HEK293 (cell line): Measurements from ENCODE around the gene CCN2.

Source experiments
- CTCF ChIA-PET: fragments of 350-600 bp; formaldehyde crosslinking; extraction: SDS; loops from one replicate; lab custom pipeline; 2021; ENCODE audit warnings: antibody characterized with exemption; lab: Yijun Ruan, JAX
- POLR2A ChIA-PET: fragments of 300-600 bp; formaldehyde crosslinking; extraction: SDS; loops from one replicate; lab custom pipeline; 2020; ENCODE audit warnings: antibody characterized with exemption, inconsistent platforms; lab: Yijun Ruan, JAX
- H3K27ac ChIP-seq: fragments of 200-500 bp; sonication (Bioruptor generic); 2 replicates; pipeline ENCODE4 v1.5.1; 2014; ENCODE audit warnings: low read depth, low read length, control low read depth, inconsistent platforms; ENCODE audit errors: extremely low read depth
- H3K36me3 ChIP-seq, 2 experiments: fragments of 200-500 bp in 1 of 2; sonication (Bioruptor generic) in 1 of 2; 1 replicate in 1 of 2; 2 replicates in 1 of 2; pipeline ENCODE4 v1.5.1; 2014 to 2017; ENCODE audit warnings: inconsistent platforms in 2 of 2, low read length in 2 of 2; ENCODE audit not compliant: control insufficient read depth in 2 of 2, insufficient read depth in 1 of 2
- H3K4me1 ChIP-seq: fragments of 200-500 bp; sonication (Bioruptor generic); 2 replicates; pipeline ENCODE4 v1.5.1; 2014; ENCODE audit warnings: mild to moderate bottlenecking, low read length, inconsistent platforms; ENCODE audit not compliant: control insufficient read depth, insufficient read depth
- H3K4me3 ChIP-seq: 2 replicates; pipeline ENCODE4 v1.5.1; 2011; ENCODE audit warnings: low read depth, mild to moderate bottlenecking, control low read depth, low read length, moderate library complexity
- H3K9me3 ChIP-seq: fragments of 200-500 bp; sonication (Bioruptor generic); 2 replicates; pipeline ENCODE4 v1.5.1; 2014; ENCODE audit warnings: low read depth, low read length, inconsistent platforms; ENCODE audit not compliant: control insufficient read depth, insufficient read depth
- ATF2 ChIP-seq: fragments of 450-650 bp; formaldehyde crosslinking; IDR thresholded peaks from 2 replicates; pipeline ENCODE4 v1.5.1; 2016; ENCODE audit warnings: missing biosample characterization, missing genetic modification characterization, low read depth
- GLI4 ChIP-seq: fragments of 450-650 bp; formaldehyde crosslinking; IDR thresholded peaks from 2 replicates; pipeline ENCODE4 v1.5.1; 2016; ENCODE audit warnings: missing biosample characterization, missing genetic modification characterization
- KLF9 ChIP-seq: fragments of 450-650 bp; formaldehyde crosslinking; IDR thresholded peaks from 2 replicates; pipeline ENCODE4 v1.5.1; 2016; ENCODE audit warnings: missing biosample characterization, missing genetic modification characterization, low read depth
- SCRT2 ChIP-seq: fragments of 450-650 bp; formaldehyde crosslinking; IDR thresholded peaks from 2 replicates; pipeline ENCODE4 v1.5.1; 2016; ENCODE audit warnings: missing biosample characterization, missing genetic modification characterization
- SP7 ChIP-seq: fragments of 450-650 bp; formaldehyde crosslinking; IDR thresholded peaks from 2 replicates; pipeline ENCODE4 v1.5.1; 2016; ENCODE audit warnings: missing biosample characterization, missing genetic modification characterization
- TCF7L2 ChIP-seq: IDR thresholded peaks from 2 replicates; pipeline ENCODE4 v1.6.1; 2011; ENCODE audit warnings: low read depth, mild to moderate bottlenecking, inconsistent platforms, low read length, moderate library complexity, borderline replicate concordance
- ZFP3 ChIP-seq: fragments of 450-650 bp; formaldehyde crosslinking; IDR thresholded peaks from 2 replicates; pipeline ENCODE4 v1.5.1; 2016; ENCODE audit warnings: low read depth, missing biosample characterization, missing genetic modification characterization
- ZNF157 ChIP-seq: fragments of 450-650 bp; formaldehyde crosslinking; IDR thresholded peaks from 2 replicates; pipeline ENCODE4 v1.5.1; 2016; ENCODE audit warnings: missing biosample characterization, missing genetic modification characterization
- ZNF19 ChIP-seq: fragments of 450-650 bp; formaldehyde crosslinking; IDR thresholded peaks from 2 replicates; pipeline ENCODE4; 2016; ENCODE audit warnings: missing biosample characterization, missing genetic modification characterization, low read depth
- ZNF221 ChIP-seq: fragments of 450-650 bp; formaldehyde crosslinking; IDR thresholded peaks from 2 replicates; pipeline ENCODE4 v1.5.1; 2017; ENCODE audit warnings: missing biosample characterization, missing genetic modification characterization, borderline replicate concordance
- ZNF292 ChIP-seq: fragments of 450-650 bp; formaldehyde crosslinking; IDR thresholded peaks from 2 replicates; pipeline ENCODE4 v1.5.1; 2016; ENCODE audit warnings: low read depth, missing biosample characterization, missing genetic modification characterization, borderline replicate concordance
- ZNF335 ChIP-seq: fragments of 450-650 bp; formaldehyde crosslinking; conservative IDR thresholded peaks from 2 replicates; pipeline ENCODE4 v1.5.1; 2016; ENCODE audit warnings: missing biosample characterization, missing genetic modification characterization
- ZNF354C ChIP-seq: fragments of 450-650 bp; formaldehyde crosslinking; IDR thresholded peaks from 2 replicates; pipeline ENCODE4 v1.5.1; 2016; ENCODE audit warnings: missing biosample characterization, missing genetic modification characterization, low read depth, borderline replicate concordance
- ZNF571 ChIP-seq: fragments of 450-650 bp; formaldehyde crosslinking; IDR thresholded peaks from 2 replicates; pipeline ENCODE4 v1.5.0; 2017; ENCODE audit warnings: missing biosample characterization, missing genetic modification characterization
- ZNF585B ChIP-seq: fragments of 450-650 bp; formaldehyde crosslinking; IDR thresholded peaks from 2 replicates; pipeline ENCODE4 v1.5.1; 2016; ENCODE audit warnings: missing biosample characterization, missing genetic modification characterization
- ZNF664 ChIP-seq: fragments of 450-650 bp; formaldehyde crosslinking; IDR thresholded peaks from 2 replicates; pipeline ENCODE4 v1.5.1; 2016; ENCODE audit warnings: missing biosample characterization, missing genetic modification characterization
- ZSCAN23 ChIP-seq: fragments of 450-650 bp; formaldehyde crosslinking; IDR thresholded peaks from 2 replicates; pipeline ENCODE4 v1.5.1; 2016; ENCODE audit warnings: missing biosample characterization, missing genetic modification characterization
- TF ChIP-seq, protein P1 (sequence below): fragments of 450-650 bp; formaldehyde crosslinking; IDR thresholded peaks from 2 replicates; pipeline ENCODE4 v1.5.1; 2016; ENCODE audit warnings: missing biosample characterization, missing genetic modification characterization

The CCN2 gene

GRCh38 chr6:131982740-131983259 lies 31.6 kb upstream of the CCN2 start:
- CTCF ChIA-PET = interaction anchor here (0.6 to 0.7 kb wide), 2 partner anchors 22 to 70 kb away, joined by 3 read pairs; no protein-coding TSS in a partner anchor
- H3K27ac ChIP-seq = no peak overlapping the region

DNA sequence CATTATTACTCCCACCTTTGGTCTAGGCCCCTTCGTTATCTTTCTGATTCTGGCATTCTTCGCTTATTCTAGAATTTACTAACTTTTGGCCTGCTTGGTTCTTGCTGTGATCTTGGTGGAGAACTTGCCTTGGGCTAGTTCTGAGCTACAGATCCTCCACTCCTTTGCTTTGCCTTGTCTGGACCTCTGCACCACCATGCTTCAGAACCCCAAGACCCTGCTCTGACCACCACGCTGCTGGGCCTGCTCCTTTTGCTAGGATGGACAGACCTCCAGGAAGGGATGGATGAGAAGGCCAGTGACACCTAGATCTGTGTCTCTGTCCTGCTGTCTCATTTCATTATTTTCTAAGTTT lies 30.4 kb upstream of the CCN2 start:
- TF ChIP-seq, protein P1, sequence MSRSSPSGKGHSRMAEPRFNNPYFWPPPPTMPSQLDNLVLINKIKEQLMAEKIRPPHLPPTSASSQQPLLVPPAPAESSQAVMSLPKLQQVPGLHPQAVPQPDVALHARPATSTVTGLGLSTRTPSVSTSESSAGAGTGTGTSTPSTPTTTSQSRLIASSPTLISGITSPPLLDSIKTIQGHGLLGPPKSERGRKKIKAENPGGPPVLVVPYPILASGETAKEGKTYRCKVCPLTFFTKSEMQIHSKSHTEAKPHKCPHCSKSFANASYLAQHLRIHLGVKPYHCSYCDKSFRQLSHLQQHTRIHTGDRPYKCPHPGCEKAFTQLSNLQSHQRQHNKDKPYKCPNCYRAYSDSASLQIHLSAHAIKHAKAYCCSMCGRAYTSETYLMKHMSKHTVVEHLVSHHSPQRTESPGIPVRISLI (tag by site-specific recombination) = no peak
- TF ChIP-seq TCF7L2 (no peak), ZNF354C (no peak), ZNF19 (tag by site-specific recombination) (no peak), KLF9 (tag by site-specific recombination) (no peak), ZNF585B (no peak), ATF2 (tag by site-specific recombination) (no peak), SP7 (no peak), ZNF221 (no peak), ZNF664 (tag by site-specific recombination) (no peak), SCRT2 (no peak)
- POLR2A ChIA-PET = no interaction called here
- 0 out of 2 replicates have a peak, but pooled peaks cover 7% of the 10 kb centered on the region for H3K4me1 ChIP-seq
- H3K27ac ChIP-seq = no peak overlapping the region
- H3K4me3 ChIP-seq = no peak overlapping the region
- CTCF ChIA-PET = interaction anchor here (2.0 kb wide), 1 partner anchor 298 kb away, joined by 5 read pairs; no protein-coding TSS in a partner anchor
- H3K36me3 ChIP-seq = no peaks in the 10 kb centered on the region
- no peaks in the 10 kb centered on the region for H3K9me3 ChIP-seq

More at GRCh38 chr6:131982740-131983259, 31.6 kb upstream of the CCN2 start:
- Histone ChIP-seq H3K4me1 (0 out of 2 replicates have a peak, but pooled peaks cover 7% of the 10 kb centered on the region), H3K4me3 (no peak overlapping the region), H3K9me3 (no peaks in the 10 kb centered on the region), H3K36me3 (no peaks in the 10 kb centered on the region)
- POLR2A ChIA-PET = interaction anchor here (1.2 kb wide), 1 partner anchor 31 kb away, joined by 3 read pairs; the partner anchor contains the start of gene CCN2
- TF ChIP-seq GLI4 (tag by site-specific recombination) = no peak
- no peak for TF ChIP-seq ZNF571
- no peak for TF ChIP-seq ZFP3 (tag by site-specific recombination)
- no peak for TF ChIP-seq SP7

- ChIA-PET POLR2A (interaction anchor here (0.8 to 2.2 kb wide), 3 partner anchors 9 to 31 kb away, joined by 3 to 8 read pairs (median 3); partner anchors contain the start of gene CCN2), CTCF (interaction anchor here (0.6 to 2.0 kb wide), 3 partner anchors 11 to 299 kb away, joined by 3 to 5 read pairs (median 4); no protein-coding TSS in a partner anchor)
- TF ChIP-seq ZNF157 (tag by site-specific recombination) = no peak
- no peak for TF ChIP-seq ZNF292 (tag by site-specific recombination)
- TF ChIP-seq ZSCAN23 = no peak
- TF ChIP-seq ZNF335 (tag by site-specific recombination) = 0 out of 2 replicates have a peak, but pooled peaks have one; percentile 17
- Histone ChIP-seq H3K27ac (no peak overlapping the region), H3K9me3 (no peaks in the 10 kb centered on the region), H3K36me3 (no peaks in the 10 kb centered on the region), H3K4me1 (0 out of 2 replicates have a peak, but pooled peaks cover 7% of the 10 kb centered on the region), H3K4me3 (no peak overlapping the region)
These were observed 29.8 kb upstream of the CCN2 start for GRCh38 chr6:131980791-131981623.
